GM18870 (cell line): ENCODE results near the gene EEF2KMT.
"Not testable (repeated sequence)": the region's sequence is repeated elsewhere in the genome, so short reads cannot be mapped to it uniquely, and the experiment has no call there.

ENCODE experiments used
- ATAC-seq: cut with Tn5 transposase; IDR thresholded peaks from one replicate; pipeline ENCODE4 v1.9.1; 2021; ENCODE audit warnings: moderate library complexity; ENCODE audit not compliant: unreplicated experiment

EEF2KMT gene

DNA sequence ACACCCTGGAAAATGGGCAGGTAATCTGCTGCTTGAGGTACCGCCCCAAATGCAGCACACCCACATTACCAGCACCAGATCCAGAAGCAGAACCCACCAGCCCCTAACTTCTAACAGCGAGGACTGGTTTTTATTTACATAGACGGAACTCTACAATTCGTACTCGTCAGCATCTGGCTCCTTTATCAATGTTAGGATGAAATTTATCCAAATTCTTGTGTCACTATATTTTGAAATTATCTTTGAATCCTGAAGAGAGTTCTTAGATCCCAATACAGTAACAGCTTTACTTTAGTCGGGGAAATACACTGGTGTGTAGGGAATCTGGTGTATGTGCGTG lies 26.3 kb downstream of the EEF2KMT start:
- no peak for ATAC-seq

DNA sequence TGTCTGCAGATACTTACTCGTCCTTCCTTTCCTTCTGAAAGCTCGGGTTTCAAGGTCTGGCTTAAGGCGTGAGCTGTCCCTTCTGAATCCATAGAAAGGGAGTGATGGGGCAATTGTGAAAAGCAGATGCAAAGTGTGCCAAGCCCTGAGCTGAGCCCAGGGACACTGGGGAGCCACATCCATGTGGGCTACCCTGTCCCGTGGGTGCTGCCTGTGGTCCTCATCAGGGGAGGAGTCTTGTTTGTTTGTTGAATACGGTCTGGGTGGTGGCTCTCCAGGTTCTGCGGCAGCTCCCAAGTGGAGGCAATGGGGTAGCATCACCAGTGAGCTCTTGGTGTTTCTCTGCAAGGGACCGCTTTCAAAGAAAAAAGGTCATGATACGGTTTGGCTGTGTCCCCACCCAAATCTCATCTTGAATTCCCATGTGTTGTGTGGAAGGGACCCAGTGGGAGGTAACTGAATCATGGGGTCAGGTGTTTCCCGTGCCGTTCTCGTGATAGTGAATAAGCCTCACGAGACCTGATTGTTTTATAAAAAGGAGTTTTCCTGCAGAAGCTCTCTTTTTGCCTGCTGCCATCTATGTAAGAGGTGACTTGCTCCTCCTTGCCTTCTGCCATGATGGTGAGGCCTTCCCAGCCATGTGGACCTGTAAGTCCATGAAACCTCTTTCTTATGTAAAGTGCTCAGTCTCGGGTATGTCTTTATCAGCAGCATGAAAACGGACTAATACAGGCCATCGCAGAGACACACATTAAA lies 27.0 kb downstream of the EEF2KMT start:
- ATAC-seq, result no peak

DNA sequence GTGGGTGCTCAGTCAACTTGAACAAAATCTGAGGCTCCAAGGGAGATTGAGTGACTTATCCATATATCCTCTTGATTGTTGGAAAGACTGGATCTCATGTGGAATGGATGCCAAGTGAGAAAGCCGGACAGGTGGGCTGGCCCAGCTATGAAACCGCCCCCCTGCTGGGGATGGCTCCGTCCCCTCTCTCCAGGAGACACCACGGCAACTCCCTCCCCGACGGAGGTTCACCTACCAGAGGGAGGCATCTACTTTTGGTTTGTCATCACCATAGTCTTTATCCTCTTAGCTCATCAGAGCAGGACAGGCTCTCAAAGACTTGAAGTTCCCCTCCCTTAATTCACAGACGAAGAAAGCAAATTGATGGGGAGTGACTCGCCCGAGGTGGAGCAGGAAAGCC lies 27.7 kb downstream of the EEF2KMT start:
- ATAC-seq, result no peak

DNA sequence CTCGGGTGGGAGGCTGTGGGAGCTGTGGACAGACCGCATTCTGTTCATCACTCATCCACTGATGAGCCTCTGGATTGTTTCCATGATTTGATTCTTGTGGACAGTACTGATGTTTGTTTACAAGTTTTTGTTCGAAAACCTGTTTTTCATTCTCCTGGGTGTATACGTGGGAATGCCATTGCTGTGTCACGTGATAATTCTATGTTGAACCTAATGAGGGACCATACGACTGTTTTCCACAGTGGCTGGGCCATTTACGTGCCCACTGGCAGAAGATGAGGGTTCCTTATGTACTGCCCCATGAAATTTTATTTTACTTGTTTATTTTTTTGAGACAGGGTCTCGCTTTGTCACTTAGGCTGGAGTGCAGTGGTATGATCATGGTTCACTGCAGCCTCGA lies 28.5 kb downstream of the EEF2KMT start:
- ATAC-seq, result no peak

DNA sequence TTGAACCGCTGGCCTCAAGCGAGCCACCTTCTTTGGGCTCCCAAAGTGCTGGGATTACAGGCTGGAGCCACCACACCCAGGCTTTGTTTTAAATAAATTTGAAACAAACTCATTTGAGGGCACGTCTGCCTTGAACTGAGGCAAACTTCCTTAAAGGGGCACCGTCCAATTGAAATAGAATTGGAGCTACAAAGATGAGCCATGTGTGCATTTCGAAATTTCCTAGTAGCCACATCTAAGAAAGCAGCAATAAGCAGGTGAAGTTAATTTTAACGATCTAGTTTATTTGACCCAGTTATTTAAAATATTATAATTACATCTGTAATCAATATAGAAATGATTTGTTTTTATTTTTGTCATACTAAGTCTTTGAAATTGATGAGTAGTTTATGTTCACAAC lies 31.1 kb downstream of the EEF2KMT start:
- ATAC-seq, result no peak

DNA sequence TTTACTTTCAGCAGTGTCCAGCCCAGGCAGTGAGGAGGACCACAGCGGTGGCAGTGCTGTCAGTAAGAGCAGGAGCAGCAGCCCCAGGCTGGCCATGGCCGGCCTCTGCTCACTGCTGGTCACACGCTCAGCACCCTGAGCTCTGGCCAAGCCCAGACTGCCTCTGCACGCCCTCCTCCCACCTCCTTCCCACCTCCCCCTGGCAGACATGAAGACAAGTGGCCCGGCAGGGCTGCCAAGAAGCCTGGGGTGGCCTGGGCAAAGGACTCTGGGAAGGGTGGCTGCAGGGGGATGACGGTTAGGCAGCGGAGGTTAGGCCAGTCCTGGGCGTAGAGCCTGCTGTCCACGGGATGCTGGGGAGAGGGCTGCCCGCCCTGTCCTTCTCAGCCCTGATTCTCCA lies 31.8 kb downstream of the EEF2KMT start, which contains the start of gene C16orf89:
Gene C16orf89 (minus strand): TSS at position 144 of the 400 bp plus-strand sequence. CDS start 48 bp downstream, at position 96.
- no peak for ATAC-seq

DNA sequence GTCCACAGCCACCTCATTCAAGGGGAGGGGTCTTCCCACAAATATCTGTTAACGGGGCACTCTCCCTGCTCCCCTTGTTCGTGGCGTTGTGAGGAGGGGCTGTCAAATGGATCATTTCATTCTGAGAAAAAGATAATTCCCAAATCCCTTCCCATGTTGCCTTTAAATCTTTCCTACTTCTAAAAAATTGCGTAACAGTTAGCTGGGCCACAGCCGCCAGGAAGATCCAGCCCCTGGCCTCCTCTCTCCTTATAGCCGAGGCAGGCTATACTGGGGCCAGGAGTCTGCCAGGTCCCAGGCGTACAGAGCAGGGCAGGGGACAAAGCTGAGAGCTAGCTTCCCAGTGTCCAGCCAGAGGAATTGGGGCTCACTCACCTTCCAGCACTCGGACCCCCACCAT lies 32.3 kb downstream of the EEF2KMT start:
- ATAC-seq, result no peak

DNA sequence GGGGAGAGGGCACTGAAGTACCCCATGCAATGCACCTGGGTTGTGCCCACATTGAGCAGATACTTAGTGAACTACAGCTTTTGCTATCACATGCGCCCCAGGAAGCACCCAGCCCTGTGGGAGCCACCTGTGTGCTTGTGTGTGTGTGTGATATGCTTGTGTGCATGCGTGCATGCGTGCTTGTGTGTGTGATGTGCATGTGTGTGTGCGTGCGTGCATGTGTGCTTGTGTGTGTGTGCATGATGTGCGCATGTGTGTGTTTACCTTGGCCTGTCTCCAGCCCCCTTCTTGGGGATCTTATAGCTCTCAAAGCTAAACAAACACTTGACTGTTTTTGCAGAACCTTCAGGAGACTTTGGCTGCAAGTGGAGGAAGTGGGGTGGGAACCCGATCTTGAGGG lies 32.7 kb downstream of the EEF2KMT start:
- no peak for ATAC-seq

DNA sequence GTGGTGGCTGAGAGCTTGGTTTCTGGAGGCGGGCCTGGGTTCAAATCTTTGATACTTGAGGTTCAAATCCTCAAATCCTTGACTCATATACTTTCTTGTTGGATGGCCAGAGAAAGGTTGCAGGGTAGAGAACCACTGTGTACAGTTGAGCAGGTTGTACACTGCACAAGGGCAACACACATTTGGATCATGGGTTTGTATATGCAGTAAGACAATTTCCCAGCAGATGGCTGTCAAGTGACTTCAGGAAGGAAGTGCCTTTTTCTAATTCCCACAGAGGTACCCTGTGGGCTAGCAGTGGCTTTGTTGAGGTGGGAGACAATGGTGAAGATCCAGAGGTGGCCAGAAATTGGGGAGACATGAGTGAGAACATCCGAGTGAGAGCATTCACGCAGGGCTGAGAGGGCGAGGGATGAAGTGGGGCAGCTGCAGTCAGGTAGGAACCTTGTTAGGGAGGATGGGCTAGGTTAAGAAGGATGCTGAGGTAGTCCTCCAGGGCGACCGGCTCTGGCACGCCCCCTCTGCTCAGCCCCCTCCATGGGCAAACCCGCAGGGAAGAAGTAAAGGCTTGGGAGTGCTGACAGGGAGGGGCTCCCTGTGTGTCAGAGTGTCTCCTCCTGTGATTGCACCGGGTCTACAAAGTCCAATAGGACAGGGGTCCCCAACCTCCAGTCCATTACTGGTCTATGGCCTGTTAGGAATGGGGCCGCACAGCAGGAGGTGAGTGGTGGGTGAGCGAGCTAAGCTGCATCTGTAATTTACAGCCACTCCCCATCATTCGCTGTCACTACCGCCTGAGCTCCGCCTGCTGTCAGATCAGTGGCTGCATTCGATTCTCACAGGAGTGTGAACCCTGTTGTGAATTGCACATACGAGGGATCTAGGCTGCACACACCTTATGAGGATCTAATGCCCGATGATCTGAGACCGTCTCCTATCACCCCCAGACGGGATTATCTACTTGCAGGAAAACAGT lies 34.5 kb downstream of the EEF2KMT start:
- ATAC-seq, result no peak

DNA sequence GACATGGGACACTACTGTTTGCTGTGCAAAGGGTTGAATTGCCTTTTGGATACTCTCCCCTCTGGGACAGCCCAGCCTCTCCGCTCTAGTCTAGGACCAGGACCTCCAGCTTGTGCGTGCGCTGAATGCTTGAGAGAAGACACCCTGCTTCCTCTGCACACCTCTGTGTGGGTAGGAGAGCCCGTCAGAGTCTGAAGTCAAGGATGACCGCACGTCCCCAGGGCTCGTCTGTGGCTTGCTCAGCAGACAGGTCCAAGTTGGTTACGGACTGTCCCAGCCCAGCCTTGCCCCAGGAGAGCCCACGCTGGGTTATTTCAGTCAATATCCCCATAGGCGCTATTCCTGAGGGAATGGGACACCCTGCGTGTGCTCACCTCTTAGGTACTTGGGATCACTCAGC lies 35.5 kb downstream of the EEF2KMT start:
- no peak for ATAC-seq

DNA sequence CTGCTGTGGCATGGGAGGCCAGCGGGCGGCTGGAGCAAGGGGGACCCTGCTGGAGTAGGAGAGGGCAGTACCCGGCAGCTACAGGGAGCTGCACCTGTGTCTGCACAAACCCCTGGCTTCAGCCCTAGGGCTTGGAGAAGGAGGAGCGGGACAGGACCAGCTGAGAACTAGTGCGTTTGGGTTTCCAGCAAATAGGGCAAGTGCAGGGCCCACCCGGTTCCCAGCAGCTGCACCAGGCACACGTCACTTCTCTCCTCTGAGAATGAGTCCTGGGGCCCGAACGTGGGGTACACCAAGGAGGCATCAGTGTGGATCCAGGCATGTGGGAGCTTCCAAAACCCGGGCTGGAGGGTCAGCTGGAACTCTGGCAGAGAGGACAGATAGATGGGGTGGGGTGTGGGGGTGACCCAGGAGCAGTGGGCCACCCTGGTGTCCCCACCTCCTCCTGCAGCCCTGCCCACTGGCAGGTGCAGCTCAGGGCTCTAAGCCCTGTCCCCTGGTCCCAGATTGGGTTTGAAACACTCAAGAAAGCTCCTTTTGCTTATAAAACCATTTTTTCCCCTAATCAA lies 37.4 kb downstream of the EEF2KMT start:
- no peak for ATAC-seq

DNA sequence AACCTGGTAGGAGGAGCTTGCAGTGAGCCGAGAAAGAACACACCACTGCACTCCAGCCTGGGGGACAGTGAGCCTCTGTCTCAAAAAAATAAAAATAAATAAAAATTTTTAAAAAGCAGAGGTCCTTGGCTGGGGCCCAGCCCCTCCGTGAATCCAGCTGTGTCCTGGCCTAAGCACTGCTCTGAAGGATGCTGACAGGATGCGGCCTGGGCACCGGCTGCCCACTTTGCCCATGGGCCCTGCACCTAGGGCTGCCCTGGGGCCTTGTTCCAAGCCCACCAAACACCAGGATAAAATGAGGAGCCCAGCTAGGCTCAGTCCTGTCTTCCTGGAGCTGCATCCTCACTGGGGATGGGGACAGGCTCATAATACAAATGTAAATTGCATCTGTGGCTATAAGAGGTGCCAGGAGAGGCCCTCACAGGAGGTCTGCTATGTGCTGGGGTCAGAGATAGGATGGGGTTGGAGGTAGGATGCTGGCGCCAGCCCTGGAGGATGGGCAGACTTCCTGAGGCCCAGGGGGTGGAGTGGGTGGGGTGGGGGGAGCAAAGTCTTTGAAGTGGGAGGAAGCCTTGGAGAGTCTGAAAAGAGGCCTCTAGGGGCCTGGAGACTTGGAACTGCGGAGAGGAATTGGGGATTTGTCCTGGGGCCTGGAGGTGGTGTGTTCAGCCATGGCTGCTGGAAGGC lies 38.1 kb downstream of the EEF2KMT start:
- no peak for ATAC-seq

DNA sequence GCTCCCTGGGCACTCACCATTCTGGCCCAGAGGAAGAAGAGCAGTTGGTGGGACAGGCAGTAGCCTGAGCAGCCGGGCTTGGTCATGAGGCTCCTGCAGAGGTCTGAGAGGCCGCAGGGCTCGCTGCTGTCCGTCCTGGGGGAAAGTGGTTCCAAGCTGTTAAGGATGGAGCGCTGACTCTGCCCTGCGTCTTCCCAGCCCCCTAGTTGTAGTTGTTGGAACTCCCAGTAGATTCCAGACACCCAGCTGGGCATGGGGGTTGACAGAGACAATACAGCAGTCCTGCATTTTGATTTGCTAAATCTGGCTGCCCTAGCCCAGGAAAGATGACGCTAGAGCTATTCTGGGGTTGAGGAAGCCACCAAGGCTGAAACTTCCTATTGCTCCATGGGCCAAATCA lies 39.1 kb downstream of the EEF2KMT start:
- ATAC-seq, result no peak

DNA sequence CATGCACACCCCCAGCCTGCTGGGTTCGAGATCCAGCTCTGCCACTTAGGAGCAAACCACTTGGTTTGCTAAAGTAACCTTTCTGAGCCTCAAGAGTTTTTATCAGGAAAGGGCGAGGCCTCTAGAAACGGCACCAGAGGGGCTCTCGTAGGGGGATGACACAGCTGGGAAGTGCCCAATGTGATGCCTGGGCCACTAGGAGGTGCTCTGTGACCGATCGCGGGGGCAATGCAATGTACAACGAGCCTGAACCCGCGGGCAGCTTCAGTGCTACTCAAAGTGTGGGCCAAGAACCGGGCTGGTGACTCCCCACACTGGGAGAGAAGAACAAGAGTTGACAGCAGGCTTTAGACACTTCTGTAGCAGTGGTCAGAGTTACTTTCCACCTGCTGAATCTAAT lies 41.2 kb downstream of the EEF2KMT start:
- no peak for ATAC-seq

DNA sequence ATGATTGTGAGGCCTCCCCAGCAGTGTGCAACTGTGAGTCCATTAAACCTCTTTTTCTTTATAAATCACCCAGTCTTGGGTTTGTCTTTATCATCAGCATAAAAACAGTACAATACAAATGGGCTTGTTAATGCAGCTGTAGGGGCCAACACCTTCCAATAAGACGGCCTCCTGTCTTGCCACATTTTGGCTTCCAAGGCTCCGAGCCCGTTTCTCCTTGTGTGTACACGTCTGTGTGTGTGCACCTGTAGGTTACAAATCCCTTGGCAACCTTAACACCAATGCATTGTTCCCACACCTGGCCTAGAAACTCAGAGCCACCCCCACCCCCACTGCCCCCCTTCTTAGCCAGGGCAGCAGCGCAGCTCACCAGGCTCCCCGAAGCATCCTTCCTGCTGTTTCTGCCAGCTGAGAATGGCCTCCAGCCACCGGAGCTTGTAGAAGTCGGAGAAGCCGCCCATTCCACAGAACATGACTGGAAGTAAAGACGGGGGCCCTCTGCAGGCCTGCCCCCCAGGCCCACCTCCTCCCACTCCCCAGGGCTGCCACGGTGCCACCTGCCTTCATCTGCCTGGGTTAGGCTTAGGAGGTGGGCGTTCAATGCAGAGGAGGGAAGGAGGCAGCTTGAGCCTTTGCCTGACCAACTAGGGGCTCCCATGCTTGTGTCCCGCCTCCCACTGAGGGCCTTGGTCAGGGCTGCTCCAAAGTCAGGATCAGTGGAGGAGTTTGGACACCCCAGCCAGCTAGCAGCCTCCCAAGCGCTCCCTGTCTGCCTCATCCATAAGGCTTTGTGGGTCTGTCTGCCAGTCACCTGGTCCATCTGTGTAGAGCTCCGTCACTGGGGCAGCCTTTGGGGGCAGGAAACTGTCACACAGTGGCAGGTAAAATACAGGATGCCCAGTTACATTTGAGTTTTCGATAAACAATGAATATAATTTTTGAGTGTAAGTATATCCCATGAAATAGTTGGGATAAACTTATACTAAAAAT lies 42.4 kb downstream of the EEF2KMT start:
- no peak for ATAC-seq

DNA sequence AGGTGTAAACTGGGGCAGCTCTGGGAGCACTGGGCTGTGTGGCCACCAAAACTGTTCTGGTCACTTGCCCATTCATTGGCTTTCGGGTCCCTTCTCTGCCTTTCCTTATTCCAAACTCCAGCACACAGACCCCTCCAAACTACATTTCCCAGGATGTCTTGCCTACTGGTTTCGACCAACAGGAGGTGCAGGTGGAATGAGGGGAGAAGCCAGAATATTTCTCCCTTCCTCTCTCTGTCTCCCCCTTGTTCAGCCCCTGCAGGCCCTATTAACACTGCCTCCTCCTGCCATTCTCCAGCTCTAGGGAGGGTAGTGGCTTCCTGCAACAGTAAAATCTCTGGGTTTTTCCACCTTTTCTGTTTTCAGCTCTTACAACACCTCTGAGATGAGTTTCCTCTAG lies 50.7 kb downstream of the EEF2KMT start:
- no peak for ATAC-seq

DNA sequence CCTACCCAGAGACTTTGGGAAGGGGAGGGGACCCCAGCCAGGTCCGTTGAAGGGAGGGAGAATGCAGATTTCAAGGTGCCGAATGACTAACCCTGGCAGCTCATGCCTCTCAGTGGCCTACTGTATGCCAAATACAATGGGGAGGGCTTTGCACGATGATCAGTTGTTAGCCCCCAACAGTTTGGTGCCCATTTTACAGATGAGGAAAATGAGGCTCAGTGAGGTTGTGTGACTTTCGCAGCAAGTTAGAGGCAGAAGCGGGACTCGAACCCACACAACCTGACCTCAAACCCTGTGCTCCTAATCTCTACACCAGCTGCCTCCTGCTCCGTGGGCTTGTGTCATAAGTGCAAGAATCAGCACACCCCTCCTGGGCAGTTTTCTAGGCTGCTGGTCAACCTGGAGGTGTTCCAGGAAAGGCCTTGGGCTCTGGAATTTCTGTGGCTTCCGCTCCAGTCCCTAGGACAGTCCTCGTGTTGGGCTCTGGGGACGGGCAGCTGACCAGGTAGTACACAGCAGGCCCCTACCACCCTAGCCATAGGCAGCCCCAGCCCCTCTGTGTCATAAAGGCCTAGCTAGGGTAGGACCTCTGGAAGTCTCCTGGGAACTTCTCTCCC lies 52.0 kb downstream of the EEF2KMT start:
- ATAC-seq, result no peak

DNA sequence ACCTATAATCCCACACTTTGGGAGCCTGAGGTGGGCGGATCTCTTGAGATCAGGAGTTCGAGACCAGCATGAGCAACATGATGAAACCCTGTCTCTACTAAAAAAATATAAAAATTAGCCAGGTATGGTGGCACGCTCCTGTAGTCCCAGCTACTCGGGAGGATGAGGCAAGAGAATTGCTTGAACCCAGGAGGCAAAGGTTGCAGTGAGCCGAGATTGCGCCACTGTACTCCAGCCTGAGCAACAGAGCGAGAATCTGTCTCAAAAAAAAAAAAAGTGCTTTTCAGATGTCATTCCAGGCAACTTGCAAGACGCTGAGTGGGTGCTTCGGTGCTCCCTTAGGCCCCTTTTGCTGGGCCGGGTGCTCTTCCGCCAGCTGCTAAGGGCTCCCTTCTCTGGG lies 53.0 kb downstream of the EEF2KMT start:
- ATAC-seq, result not testable (repeated sequence)

DNA sequence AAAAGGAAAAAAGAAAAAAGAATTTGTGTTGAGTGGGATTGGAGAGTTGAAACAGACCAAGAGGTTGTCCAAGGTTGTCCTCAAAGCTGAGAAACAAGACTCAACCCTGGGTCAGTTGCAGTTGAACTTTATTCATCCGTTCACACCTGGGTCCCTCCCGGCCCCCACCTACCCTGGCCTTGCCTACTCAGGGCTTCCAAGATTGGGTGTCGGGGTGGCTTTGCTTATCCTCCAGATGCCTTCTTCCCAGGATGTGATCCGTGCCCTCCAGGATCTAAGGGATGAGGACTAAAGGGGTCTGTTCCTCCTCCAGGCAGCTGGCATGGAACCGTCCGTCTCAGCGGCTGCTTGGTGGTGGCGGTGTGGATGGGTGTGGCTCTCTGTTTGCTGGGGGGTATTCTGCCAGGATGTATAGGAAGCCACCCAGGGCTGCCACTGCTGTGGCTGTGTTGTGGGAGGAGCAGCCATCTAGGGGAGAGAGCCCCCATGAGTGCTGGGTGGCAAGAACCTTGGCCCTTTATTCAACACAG lies 53.5 kb downstream of the EEF2KMT start:
- no peak for ATAC-seq
